HG03103 (cell line): ENCODE results near the gene LACC1.

Experiments used
- ATAC-seq: cut with Tn5 transposase; IDR thresholded peaks from one replicate; pipeline ENCODE4 v1.9.1; 2021; ENCODE audit warnings: low read depth; ENCODE audit not compliant: unreplicated experiment

Gene LACC1

DNA sequence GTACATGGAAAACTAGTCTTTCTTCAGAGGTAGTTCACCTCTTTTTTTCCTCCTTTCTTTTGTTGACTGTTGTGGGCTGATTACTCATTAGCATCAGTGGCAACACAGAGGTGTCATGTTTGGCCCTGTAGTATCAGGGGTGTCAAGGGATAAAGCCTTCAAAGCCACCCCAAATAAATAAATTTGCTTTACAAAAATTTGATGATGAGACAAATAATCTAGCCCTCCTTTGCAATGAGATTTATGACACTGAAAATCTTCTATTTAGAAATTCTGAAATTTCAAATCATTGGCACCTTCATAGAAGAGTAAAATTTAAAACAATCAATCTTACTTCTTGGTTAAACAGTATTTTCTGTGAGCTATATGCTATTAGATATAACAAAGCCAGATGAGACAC is 1.9 kb downstream of the LACC1 start:
- no peak for ATAC-seq

DNA sequence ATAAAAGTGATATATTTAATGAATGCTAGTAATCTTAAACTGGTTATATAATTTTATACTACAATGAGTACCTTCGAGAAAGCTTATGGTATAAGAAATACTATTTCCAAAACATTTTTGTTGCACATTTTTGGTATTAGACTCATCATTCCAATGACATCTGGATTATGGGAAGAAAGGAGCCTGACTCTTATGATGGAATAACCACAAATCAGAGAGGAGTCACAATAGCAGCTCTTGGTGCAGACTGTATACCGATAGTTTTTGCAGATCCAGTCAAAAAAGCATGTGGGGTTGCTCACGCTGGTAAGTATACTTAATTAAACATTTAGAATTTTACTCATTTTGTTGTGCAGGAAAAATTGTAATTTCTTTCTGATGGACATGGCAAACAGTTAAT is 3.9 kb downstream of the LACC1 start:
- ATAC-seq, result no peak

DNA sequence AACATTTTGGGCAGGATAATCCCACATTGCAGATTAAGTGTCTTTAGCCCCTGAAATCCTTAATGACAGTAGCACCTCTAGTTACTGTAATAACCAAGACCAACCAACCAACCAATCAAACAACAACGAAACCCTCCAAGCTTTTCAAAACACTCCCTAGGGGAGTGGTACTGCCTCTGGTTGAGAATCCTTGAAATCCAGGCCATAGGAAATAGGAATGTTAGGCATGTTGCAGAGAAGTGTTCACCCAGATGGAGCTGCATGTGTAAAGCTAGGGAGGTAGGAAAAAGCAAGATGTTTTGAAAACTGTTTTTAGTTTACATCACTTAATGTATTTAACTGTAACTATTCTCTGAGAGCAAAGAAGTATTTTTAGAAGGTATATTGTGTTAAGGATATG is 4.5 kb downstream of the LACC1 start:
- ATAC-seq, result no peak

DNA sequence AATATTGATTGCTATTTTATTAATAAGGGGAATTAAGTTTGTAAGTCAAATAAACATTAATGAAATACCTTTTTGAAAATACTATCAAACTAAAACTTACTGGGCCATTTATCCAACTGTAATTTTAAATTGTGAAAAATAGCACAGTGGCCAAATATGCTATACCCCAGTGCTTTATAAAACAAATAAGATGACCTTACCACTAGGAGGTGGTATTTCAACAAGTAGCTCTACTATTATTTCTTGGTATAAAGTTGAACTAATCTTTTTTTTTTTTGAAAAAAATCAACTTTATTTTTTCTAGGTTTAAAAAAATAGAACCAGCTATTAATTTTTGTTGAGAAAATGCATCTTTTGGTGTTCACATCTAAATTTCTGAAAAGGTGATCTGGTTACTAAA is 14.7 kb downstream of the LACC1 start:
- ATAC-seq, result no peak

DNA sequence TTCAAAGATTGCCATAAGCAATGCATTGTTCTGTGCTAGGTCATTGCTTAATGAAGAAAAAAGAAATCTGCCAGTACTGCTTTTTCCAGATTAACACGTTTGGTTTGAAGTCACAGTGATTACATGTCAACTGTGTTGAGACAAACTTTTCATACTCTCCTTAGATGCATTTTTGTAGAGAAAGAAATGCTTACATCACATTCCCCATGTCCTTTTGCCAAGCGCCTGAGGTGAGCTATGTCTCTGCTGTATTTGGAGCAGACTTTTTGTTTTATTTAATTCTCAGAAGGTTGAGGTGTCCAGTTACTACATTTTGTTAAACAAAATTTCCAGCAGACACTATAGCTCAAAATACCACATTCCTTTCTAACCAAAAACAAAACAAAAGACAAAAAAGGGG is 16.2 kb downstream of the LACC1 start:
- ATAC-seq, result no peak

DNA sequence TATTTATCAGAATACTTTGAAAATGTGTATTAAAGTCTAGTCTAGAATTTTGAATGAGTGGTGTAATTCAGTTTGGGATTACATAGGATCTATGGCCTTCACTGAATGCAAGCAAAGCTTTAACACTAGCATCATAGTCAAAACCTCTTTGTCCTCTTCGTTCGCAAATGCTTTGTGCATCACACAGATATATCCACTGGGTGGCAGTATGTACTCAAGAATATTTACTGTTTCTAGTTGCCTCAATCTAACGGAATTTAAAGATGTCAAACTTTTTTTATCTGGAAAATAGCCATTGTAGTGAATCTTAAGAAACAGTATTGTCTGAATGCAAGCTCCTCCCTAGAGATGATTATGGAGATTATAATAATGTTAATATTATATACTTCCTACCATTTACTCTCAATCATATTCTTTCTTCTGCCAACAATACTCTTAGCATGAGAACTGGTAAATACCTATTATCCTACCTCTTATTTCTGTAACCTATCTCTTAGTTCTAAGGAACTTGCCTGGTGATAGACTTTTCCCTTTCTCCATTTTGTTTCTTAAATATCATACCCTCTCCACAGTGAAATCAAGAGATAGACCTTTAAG is 25.8 kb downstream of the LACC1 start:
- no peak for ATAC-seq

DNA sequence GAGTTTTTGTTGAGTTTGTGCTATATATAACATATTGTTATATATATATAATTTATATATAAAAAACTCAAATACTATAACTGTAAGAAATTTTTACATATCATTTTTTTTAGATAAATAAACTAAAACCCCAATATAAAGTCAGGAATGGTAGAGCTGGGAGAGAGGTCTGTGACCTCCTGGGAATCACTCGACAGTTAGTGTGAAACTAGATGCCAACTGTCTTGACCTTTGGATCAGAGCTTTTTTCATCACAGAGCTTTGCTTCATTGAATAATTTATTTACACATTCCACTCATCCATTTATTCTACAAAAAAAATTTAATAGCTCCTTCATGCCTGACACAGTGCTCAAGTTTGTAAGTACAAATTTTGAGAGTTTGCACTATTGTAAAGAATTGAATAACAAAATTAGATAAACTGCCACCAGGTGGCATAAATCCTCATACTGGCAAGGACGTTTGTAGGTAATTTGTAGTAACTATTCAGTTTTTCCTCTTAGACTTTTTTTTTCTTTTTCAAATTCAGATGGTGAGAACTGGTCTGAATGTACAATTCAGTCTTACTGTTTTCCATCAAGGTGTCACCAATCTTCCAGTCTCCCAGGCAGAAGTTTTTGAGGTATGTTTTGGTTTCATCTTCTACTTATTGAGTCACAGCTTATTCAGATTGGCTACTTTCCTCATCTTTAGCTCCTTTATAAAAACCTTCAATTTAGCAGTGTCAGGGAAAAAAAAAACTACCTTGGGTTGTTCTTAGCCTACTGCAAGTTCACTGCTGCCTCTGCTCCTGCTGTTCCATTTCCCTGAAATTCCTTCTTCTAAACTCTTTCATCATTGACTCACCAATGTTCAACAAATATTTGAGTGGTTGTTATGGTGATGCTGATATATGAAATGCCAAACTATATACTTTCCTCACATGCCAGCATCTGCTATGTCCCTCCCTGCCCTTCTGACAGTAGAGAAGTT is 28.7 kb downstream of the LACC1 start:
- ATAC-seq, result no peak

DNA sequence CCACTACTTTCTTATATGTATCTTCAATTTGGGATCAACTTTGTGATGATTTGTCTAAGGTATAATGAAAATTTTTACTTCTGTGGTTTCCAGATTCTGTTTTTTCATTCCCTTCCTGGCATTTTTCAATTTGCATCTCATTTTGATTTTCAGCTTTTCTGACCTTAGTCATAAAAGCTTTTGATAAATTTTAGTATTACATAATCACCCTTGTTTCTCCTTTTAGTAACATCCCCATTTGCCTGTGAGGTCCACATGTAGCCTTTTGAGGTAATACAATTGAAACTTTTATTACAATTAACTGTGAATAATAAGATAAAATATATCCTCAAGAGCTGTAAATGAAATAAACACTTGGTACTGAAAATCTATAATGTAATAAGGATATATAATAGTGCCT is 31.2 kb downstream of the LACC1 start:
- ATAC-seq, result no peak

DNA sequence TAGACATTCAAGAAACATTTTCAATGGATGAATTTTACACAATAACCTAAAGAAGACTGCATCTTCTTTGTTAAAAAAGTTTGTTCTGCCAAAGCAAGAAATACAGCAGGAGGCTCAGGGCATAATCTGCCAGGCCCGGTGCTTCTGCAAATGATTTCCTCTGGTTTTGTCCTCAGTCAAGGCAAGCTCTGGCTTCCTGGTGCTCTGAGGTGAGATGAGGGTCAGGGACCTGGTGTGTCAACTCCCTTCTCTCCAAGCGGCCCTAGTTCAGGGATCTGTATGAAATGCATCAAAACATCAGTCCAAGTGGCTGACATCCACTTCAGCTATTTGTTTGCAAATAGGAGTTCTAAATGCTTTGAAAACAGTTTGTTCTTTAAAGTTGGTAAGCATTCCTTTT is 31.6 kb downstream of the LACC1 start:
- no peak for ATAC-seq

DNA sequence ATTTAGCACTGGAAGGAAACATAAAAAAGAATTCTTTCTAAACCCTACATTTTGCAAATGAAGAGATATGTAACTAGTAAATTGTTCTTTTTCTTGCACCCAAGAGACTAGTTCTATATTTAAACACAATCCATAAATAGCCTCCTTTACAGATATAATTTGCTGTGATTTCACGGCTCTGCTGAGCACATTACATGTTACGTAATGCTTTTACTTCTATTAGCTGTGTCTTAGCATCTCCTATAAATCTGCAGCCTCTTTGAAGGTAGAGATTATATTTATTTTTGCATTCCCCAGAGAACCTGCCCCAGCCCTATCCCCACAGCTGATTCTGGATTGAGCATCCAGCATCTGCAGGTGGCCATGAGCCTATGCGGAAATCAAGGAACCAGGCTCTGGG is 32.2 kb downstream of the LACC1 start:
- no peak for ATAC-seq

DNA sequence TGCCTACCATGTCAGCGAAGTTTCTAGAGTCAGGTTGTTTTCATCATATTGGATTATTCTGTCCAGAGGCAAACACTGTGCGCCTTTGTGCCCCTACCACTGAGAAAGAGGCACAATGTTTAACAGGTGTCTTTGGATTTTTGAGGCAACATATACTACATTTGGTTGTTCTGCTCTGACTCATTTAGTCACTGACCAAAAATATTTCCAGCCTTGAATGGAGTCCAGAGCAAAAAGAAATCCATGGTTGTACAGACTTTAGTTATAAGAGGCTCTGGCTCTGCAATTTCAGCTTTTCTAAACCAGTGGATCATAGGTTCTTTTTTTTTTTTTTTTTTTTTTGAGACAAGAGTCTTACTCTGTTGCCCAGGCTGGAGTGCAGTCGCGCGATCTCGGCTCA is 35.7 kb downstream of the LACC1 start:
- no peak for ATAC-seq

DNA sequence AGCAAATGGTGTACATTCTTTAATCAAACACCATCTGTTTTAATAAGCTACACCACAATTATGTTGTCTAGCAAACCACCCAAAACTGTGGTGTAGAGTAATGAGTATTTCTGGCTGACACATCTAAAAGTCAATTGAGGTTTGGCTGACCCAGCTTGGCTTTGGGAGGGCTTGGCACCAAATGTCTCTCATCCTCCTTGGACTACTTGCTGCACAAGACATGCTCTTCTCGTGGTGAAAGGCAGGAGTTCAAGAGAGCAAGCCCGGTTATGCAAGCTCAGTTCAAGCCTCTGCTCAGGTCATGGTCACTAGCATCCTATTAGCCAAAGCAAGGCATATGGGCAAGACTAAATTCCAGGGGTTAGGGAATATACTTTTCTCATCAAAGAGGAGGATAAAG is 37.1 kb downstream of the LACC1 start:
- ATAC-seq, result no peak

DNA sequence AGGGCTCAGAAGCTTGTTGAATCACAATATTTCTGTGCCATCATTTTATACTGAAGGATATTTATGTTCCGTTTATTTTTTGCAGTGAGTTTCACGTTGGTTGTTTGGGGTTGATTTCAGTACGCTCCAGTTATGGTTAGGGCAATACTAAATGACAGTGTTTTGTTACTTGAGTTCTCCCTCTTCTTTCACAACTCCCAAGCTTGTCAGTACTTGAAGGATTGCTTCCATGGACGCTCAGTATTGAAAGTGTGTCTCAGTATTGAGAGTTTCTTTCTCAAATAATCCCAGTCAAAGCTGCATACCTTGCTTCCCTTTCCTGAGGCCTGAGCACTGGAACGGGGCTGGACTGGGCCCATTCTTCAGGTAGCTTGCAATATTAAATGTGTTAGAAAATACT is 38.9 kb downstream of the LACC1 start:
- no peak for ATAC-seq

DNA sequence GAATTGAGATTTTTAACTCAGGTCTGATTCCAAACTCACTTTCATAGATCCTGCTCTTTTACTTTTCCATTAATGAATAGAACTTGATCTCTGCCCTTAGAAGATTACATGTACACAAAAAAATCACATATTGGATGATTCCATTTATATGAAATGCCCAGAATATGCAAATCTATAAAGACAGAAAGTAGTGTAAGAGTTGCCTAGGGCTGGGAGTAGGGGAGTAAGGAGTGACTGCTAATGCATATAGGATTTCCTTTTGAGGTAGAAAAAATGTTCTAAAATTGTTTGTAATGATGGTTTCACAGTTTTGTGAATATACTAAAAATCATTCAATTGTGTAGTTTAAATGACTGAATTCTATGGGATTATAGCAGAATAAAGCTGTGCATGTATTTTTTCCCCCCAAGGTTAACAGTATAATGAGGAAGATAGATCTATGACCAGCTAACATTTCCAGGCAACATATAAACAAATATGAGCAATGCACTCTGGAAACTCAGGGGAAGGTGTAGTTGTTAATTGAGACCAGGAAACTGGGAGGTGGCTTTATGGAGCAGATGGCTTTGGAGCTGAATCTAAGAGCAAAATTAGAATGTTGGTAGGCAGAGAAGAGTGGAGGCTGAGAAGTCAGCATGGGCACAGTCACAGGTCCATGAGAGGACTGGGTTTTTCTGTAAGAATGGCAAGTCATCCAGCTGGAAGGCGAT is 41.4 kb downstream of the LACC1 start:
- ATAC-seq, result no peak

DNA sequence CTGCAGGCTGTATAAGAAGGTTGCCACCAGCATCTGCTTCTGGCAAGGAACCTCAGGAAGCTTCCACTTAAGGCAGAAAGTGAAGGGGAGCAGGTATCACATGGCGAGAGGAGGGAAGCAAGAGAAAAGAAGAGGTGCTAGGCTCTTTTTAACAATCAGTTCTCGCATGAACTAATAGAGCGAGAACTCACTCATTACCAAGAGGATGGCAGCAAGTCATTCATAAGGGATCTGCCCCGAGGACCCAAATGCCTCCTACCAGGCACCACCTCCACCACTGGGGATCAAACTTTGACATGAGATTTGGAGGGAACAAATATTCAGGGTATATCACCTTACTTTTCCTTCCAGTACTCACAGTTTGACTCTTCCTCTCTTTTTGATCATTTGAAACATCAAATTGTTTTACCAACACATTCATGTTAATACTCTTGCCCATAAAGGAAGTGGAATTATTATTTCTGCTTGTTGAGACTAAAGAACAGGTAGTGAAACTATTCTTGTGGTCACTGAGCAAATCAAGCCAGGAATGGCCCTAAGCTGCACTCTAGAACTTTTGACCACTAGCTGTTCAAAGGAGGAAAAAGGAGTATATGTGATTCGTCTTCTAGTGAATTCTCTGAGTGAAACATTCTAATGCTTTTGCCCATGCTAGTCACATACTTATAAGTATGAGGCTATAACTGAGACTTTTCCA is 45.0 kb downstream of the LACC1 start:
- ATAC-seq, result peak; percentile 91

DNA sequence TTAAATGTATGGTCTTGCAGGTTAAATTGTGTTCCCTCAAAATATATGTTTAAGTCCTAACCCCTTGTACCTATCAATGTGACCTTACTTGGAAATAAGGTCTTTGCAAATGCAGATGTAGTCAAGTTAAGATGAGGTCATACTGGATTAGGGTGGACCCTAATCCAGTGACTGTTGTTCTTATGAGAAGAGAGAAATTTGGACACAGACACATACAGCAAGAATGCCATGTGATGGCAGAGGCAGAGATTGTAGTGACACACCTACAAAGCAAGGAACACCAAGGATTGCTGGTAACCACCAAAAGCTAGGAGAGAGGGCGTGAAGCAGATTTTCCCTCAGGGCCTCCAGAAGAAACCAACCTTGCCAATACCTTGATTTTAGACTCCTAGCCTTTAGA is 50.2 kb downstream of the LACC1 start:
- no peak for ATAC-seq

DNA sequence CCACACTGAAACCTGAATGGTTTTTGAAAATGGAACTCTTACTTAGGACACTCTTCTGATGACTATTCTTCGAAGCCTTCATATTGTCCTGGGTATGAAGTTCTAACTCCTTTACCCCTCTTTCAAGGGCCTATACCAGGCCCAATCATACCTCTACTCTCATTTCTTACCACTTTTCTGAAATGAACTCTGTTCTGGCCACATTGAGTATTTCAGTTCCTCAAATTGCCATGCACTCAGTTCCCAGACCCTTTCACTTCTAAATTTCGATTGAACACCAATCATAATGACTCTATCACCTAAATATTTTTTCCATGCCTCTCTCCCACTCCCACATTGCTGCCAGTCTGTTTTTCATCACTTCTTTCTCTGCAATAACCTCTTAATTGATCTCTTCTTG is 53.7 kb downstream of the LACC1 start:
- ATAC-seq, result peak; percentile 100

DNA sequence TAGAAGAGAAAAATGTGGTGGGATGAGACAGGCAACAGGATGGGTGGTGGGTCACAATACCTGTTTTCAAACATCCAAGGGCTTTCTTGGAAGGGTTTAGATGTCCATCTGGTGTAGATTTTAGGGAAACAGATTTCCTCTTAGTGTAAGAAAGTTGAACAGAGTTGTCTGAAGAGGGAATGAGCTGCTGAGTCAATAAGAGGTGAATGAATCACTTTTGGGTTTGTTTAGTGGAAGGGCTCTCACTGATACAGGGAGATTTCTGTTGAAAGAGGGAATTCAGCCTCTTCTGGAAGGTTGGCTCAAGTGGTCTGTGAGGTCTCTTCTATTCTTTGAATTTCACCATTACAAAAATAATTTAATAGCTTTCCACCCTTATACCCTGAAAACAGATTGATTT is 54.6 kb downstream of the LACC1 start:
- no peak for ATAC-seq

DNA sequence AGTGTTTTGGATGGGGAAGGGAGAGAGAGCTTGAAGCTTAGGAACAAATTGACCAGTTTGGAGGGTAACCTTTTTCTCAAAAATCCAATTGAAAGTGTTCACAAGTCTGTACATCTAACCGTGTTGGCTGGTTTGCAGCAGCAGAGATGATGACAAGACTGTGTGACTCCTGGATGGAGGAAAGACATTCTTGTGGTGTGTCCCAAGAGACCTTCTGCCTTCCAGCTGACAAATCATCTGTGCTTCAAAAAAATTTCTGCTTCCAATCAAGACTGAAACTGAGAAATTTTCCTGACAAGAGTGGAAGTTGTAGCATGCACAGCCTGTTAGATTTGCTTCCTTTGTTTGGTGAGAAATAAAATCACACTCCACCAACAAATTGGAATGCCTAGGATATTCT is 56.2 kb downstream of the LACC1 start:
- no peak for ATAC-seq

DNA sequence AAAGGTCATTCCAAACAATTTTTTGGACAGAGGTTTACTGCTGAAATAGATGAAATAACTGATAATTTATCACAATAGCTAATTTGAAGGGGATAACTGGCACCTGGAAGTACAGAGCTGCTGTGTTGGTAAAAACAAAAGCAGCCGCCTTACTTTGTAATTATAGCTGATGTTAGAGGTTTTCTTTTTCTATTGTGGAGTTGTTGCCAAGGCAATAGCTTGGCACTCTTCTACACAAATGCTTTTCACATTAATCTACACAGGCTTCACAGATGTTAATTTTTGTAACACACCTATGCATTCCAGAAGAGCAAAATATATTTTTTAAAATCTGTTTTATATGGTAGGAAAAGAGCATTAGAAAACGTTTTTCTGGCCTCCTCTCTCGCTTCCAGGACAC is 56.9 kb downstream of the LACC1 start:
- ATAC-seq, result no peak

DNA sequence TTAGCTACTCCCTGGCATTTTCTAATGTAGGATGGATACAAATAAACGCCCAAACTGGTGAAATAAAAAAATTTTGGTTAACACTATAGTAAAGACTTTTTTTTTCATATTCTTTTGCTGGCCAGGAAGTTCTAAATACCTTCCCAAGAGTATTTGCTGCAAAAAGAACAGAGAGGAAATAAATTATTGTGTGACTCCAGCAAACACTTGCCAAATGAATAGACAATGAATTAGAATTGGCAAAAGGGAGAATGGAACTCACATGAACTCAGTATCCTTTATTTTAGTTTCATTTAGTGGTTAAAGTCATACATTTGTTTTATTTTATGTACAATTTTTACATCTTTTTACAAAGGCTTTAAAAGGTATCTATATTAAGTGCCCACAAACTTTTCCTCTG is 58.1 kb downstream of the LACC1 start:
- no peak for ATAC-seq
